Omental fat pad (tissue), 4 donors: ENCODE data around the gene SLCO1A2. TPM values are rescaled to one million over a fixed set of nuclear protein-coding genes. Genes with fewer than 3 reads are reported as not detected.

ENCODE experiments used
- ATAC-seq: fragments of 150-250 bp; one replicate; pipeline ENCODE4 v1.9.1; 2016; ENCODE audit warnings: mild to moderate bottlenecking, moderate library complexity; ENCODE audit not compliant: low FRiP score
- DNase-seq: peaks from one replicate; pipeline ENCODE4 v3.0.0-alpha.2; 2019; ENCODE audit warnings: low spot score
- CTCF ChIP-seq, 3 donors: fragments of 450-650 bp; IDR thresholded peaks; one replicate each; pipeline ENCODE4 v1.5.1; 2016 to 2017; ENCODE audit warnings: antibody characterized with exemption in 3 of 3, mild to moderate bottlenecking in 3 of 3, moderate library complexity in 2 of 3
- total RNA-seq, 4 donors: library from RNA; depleted of rRNA; stranded (reverse); fragments of >200 nt; gene quantifications; one replicate each; pipeline ENCODE4 v1.1.0, GENCODE V29; 2016

The SLCO1A2 gene
- total RNA-seq, 4 donors from 2014 or later: not detected

GRCh38 chr12:21354641-21355040 lies 19.9 kb upstream of the SLCO1A2 start:
- ATAC-seq (no peak), DNase-seq (no peak)
- no peak for TF ChIP-seq CTCF (IDR thresholded peaks at IDR 0.05)

- ATAC-seq: no peak
- no peak for TF ChIP-seq CTCF (IDR thresholded peaks at IDR 0.05)
- no peak for DNase-seq
Measured at GRCh38 chr12:21353948-21354347, 19.2 kb upstream of the SLCO1A2 start.

DNA sequence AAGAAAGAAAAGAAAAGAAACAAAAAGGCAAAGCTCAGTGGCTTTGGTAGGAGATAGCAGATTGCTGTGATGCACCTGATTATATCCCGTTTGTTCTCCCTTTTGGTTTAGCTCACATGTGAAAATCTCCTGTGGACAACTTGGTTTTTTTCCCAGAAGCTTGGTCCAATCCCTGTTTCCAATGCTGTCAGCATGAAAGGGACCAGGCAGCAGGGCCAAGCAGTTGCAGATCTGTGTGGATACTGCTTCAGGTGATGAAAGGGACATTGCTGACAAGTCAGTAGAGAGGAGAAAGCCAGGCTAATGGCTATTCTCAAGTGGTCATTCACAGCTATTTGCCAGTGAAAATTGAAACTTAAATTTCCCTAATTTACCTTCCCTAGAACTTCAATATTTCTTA lies 18.8 kb upstream of the SLCO1A2 start:
- DNase-seq (no peak), ATAC-seq (no peak)
- TF ChIP-seq CTCF (IDR thresholded peaks at IDR 0.05): no peak

- no peak for ATAC-seq
Measured at GRCh38 chr12:21350975-21351374, 16.3 kb upstream of the SLCO1A2 start.

GRCh38 chr12:21346542-21347205 lies 12.0 kb upstream of the SLCO1A2 start:
- TF ChIP-seq CTCF (IDR thresholded peaks at IDR 0.05): no peak
- ATAC-seq (no peak), DNase-seq (no peak)

More at GRCh38 chr12:21350975-21351374, 16.3 kb upstream of the SLCO1A2 start:
- no peak for DNase-seq
- no peak for TF ChIP-seq CTCF (IDR thresholded peaks at IDR 0.05)

- TF ChIP-seq CTCF (IDR thresholded peaks at IDR 0.05): no peak
- no peak for ATAC-seq
- DNase-seq: no peak
Measured at GRCh38 chr12:21343636-21344035, 8.9 kb upstream of the SLCO1A2 start.

GRCh38 chr12:21341769-21342168 lies 7.1 kb upstream of the SLCO1A2 start:
- no peak for TF ChIP-seq CTCF (IDR thresholded peaks at IDR 0.05)
- no peak for ATAC-seq
- no peak for DNase-seq
